Measurements from ENCODE around the gene TMEM140.

DNA sequence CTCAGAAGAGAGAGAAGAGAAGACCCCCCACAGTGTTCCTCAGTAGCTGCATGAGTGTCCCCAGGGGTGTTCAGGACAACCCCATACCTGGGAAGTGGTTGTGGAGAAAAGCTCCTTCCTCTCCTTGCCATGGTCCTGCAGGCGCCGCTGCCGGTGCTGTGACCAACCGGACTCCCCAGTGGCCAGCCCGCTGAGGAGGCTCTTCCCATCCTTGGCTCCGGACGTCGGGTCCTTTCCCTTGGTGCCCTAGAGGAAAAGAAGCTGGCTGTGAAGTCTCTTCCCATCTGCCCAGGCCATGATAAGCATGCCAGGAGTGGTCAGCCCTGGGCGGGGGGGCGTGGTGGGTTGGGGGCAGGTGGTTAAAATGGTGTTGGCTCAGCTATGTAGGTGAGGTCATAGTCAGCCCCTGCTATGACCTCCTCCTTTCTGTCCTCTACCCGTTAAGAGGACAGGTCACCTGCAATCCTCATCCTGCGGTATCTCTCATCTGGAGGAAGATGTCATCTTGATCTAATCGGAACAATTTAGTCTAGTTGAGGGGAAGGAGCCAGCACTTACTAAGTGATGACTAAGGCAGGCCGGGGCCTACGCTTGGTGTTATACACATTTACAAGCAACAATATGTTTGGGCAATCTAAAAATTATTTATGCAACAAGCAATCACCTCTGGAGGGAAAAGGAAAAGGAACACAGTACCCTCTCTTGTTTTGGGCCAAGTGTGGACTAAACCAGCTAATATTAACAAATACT is 50.2 kb downstream of the TMEM140 start:
- TF ChIP-seq, protein P1, sequence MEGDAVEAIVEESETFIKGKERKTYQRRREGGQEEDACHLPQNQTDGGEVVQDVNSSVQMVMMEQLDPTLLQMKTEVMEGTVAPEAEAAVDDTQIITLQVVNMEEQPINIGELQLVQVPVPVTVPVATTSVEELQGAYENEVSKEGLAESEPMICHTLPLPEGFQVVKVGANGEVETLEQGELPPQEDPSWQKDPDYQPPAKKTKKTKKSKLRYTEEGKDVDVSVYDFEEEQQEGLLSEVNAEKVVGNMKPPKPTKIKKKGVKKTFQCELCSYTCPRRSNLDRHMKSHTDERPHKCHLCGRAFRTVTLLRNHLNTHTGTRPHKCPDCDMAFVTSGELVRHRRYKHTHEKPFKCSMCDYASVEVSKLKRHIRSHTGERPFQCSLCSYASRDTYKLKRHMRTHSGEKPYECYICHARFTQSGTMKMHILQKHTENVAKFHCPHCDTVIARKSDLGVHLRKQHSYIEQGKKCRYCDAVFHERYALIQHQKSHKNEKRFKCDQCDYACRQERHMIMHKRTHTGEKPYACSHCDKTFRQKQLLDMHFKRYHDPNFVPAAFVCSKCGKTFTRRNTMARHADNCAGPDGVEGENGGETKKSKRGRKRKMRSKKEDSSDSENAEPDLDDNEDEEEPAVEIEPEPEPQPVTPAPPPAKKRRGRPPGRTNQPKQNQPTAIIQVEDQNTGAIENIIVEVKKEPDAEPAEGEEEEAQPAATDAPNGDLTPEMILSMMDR (IDR thresholded peaks at IDR 0.05): no peak
- no peak for TF ChIP-seq POLR2A (IDR thresholded peaks at IDR 0.05)
